ENCODE data around the gene FERMT3.
A peak's percentile ranks its signal among the peaks of the same experiment; 100 is the strongest.

FERMT3 gene

DNA sequence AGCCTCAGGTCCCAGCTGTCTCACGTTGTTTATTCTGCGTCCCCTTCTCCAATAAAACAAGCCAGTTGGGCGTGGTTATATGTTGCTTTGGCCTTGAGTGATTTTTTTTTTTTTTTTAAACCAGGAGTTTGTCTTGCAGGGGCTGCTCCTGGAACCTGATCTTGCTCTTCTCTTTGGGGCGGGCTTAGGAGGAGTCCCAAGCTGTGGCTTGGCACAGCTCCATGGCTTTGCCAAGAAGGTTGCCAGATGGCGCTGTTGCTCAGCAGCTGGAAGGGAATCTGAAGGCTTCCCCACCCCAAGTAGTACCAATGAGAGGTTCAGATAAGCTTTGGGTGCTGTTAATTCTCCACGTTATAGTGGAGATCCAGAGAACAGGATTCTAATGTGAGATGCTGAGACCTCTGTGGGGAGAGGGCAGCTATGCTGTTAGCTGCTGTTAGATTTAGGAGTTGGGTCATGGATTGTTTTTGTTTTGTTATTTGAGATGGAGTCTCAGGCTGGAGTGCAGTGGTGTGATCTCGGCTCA lies 2.0 kb upstream of the FERMT3 start:
- peak; percentile 94 for DNase-seq (ENCODE audit: low read depth)
- no peak overlapping the region for H3K4me3 ChIP-seq (ENCODE audit: low read length)

DNA sequence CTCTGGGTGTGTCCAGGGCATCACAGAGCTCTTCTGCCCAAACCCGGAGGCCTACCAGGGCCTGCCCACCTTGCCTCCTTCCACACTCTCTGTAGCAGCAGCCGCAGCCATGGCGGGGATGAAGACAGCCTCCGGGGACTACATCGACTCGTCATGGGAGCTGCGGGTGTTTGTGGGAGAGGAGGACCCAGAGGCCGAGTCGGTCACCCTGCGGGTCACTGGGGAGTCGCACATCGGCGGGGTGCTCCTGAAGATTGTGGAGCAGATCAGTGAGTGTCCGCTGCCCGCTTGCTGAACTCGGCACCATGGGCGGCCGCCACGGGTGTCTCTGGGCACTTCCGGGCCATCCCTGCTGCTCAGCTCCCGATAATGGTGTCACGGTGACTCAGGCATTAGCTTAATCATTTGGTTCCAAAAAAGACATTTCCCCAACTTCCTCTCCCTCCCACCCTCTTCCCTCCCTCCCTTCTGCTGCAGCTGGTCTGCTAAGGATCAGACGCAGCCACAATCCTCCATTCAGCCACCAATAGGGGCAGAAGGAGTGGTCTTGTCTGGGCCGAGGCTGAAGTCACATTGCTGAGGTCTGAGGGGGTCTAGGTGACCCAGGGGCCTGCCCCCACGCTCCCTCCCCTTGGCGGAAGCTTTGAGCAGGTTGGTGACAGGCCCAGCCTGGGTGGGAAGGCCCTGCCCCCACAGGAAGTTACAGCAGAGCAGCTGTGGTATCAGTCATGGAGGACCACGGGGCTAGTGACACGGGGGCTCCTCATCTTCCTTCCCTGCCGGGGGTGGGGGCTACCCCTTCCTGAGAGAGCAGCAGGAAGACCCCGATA lies 950 bp downstream of the FERMT3 start:
- no peak for DNase-seq (ENCODE audit: low read depth)
- TF ChIP-seq, protein P1, sequence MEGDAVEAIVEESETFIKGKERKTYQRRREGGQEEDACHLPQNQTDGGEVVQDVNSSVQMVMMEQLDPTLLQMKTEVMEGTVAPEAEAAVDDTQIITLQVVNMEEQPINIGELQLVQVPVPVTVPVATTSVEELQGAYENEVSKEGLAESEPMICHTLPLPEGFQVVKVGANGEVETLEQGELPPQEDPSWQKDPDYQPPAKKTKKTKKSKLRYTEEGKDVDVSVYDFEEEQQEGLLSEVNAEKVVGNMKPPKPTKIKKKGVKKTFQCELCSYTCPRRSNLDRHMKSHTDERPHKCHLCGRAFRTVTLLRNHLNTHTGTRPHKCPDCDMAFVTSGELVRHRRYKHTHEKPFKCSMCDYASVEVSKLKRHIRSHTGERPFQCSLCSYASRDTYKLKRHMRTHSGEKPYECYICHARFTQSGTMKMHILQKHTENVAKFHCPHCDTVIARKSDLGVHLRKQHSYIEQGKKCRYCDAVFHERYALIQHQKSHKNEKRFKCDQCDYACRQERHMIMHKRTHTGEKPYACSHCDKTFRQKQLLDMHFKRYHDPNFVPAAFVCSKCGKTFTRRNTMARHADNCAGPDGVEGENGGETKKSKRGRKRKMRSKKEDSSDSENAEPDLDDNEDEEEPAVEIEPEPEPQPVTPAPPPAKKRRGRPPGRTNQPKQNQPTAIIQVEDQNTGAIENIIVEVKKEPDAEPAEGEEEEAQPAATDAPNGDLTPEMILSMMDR (IDR thresholded peaks at IDR 0.05; ENCODE audit: insufficient read depth, low read depth, low read length, missing control alignments) = no peak
- H3K4me3 ChIP-seq (ENCODE audit: low read length) = no peak overlapping the region

More for the DNA sequence above, 2.0 kb upstream of the FERMT3 start:
- TF ChIP-seq, protein P1 (IDR thresholded peaks at IDR 0.05; ENCODE audit: insufficient read depth, low read depth, low read length, missing control alignments) = peak; percentile 88

DNA sequence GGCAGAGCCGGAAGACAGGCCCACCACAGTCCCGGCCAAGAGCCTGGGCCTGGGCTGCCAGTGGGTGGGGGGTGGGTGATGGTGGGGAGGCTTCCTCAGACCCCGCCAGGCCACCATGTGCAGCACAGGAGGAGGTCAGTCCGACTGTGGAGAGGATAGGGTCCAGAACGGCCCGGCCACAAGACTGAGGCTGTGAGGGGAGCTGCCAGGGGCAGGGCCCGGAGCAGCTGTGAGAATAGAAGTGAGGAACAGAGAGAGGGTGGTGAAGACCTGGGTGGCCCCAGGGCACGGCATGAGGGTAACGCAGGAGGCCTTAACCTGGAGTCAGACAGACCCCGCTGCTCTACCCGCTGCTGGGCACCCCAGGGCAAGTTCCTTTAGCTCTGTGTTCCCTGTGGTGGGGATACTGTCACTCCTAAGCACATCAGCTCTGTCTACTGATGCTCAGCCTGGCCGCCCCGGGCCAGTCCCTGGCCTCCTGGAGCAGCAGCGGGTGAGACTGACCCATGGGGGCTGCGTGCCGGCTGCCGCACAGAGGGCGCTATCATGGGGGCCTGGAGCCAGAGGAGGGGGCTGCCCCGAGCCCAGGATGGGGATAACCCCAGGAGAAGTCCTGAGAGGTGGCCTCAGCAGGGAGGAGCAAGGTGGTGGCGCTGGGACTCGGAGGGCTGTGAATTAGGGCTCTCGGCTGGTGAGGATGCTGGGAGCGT lies 1.7 kb downstream of the FERMT3 start:
- no peak overlapping the region for H3K4me3 ChIP-seq (ENCODE audit: low read length)
- TF ChIP-seq, protein P1 (IDR thresholded peaks at IDR 0.05; ENCODE audit: insufficient read depth, low read depth, low read length, missing control alignments) = no peak
- DNase-seq (ENCODE audit: low read depth) = no peak

DNA sequence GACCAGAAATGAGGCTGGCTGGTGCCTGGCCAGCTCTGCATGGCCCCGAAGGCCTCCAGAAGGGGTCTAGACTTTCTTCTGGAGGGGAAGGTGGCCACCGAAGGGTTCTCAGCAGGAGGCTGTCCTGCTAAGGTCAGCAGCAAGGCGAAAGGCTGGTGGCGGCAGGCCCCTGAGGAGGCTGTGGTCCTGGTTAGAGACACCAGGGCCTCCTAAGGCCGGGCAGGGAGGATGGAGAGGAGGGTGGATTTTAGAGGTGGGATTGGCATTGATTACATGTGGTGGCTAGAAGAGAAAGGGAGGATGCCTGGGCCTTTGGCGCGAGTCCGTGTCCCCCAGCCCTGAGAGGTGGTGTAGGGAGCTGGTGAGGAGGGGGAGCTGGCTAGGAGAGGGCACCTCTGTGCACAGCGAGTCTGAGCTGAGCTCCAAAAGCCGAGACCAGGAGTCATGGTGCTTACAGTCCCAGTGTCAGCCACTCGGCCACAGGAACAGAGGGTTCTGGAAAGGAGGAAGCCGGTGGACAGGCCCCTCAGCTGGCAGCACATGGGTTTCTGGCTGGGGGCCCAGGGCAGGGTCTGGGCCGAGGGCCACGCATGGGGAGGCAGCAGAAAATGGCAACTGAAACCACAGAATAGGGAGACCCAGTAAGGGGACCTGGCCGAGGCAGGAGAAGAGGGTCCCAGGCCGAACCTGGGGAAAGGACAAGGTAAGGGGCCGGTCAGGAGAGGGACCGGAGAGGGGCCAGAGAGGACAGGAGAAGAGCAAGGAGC lies 2.5 kb downstream of the FERMT3 start:
- no peak overlapping the region for H3K4me3 ChIP-seq (ENCODE audit: low read length)
- no peak for DNase-seq (ENCODE audit: low read depth)
- TF ChIP-seq, protein P1 (IDR thresholded peaks at IDR 0.05; ENCODE audit: insufficient read depth, low read depth, low read length, missing control alignments) = no peak

DNA sequence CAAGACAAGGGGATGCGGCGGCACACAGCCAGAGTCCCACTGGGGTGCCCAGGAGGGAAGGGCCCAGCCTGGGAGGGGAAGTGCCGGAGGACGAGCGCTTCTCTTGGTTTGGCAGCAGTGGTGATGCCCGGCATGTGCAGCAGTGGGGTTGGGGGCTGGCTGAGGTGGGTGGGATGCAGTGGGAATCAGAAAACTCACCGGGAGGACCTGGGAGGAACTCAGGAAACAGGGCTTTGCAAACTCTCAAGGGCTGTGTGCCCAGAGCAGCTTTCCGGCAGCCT lies 3.0 kb downstream of the FERMT3 start:
- TF ChIP-seq, protein P1 (IDR thresholded peaks at IDR 0.05; ENCODE audit: insufficient read depth, low read depth, low read length, missing control alignments) = no peak
- no peak overlapping the region for H3K4me3 ChIP-seq (ENCODE audit: low read length)
- DNase-seq (ENCODE audit: low read depth) = no peak

DNA sequence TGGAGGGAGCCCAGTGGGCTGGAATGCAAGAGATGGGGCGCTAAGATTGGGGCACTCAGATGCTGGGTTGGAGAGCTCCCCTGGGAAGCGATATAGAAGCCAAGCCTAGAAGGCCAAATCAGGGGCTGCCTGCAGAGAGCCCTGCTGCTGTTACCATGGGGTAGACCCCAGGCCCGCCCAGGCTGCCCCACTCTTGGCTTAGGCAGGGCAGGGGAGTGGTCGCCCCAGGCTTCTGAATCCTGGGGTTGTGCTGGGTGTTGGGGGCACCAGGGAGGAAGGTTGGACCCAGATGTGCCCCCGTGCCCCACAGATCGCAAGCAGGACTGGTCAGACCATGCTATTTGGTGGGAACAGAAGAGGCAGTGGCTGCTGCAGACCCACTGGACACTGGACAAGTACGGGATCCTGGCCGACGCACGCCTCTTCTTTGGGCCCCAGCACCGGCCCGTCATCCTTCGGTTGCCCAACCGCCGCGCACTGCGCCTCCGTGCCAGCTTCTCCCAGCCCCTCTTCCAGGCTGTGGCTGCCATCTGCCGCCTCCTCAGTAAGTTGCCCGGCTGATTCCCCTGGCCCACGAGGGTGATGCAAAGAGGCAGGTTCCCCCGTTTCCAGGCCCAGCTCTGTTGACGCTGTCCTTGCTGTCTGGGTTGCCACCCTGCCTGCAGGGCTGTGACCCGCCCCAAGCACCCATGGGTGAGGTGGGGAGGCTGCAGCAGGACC lies 3.9 kb downstream of the FERMT3 start:
- TF ChIP-seq, protein P1 (IDR thresholded peaks at IDR 0.05; ENCODE audit: insufficient read depth, low read depth, low read length, missing control alignments) = no peak

More for the DNA sequence above, 3.9 kb downstream of the FERMT3 start:
- DNase-seq (ENCODE audit: low read depth) = no peak
- no peak overlapping the region for H3K4me3 ChIP-seq (ENCODE audit: low read length)
